GM21390 (cell line): ENCODE measurements around the gene SORD.
A peak's percentile ranks its signal among the peaks of the same experiment; 100 is the strongest.
"Not testable (repeated sequence)": the region's sequence is repeated elsewhere in the genome, so short reads cannot be mapped to it uniquely, and the experiment has no call there.

Experiments used
- ATAC-seq: cut with Tn5 transposase; IDR thresholded peaks from one replicate; pipeline ENCODE4 v1.9.1; 2021; ENCODE audit not compliant: unreplicated experiment

Gene SORD

GRCh38 chr15:45023659-45024225 is 747 bp downstream of the SORD start:
- ATAC-seq: no peak

DNA sequence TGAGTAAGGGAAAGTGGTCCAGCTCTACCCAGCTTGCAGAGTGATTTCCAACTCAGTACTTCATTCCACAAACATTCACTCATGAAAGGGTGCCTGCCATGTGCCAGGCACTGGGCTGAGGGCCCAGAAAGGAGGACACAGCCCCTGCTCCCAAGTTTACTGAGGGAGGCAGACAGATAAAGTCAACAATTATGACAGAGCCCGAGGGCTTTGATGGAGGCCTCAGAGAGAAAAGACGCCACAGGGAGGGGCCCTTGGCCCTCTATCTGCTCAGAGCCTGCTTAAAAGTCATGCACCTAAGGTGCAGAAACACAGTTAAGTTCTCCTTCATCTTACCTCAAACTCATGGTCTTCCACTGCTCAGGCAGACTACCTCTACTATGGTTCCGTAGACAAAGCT is 1.7 kb downstream of the SORD start:
- not testable (repeated sequence) for ATAC-seq

DNA sequence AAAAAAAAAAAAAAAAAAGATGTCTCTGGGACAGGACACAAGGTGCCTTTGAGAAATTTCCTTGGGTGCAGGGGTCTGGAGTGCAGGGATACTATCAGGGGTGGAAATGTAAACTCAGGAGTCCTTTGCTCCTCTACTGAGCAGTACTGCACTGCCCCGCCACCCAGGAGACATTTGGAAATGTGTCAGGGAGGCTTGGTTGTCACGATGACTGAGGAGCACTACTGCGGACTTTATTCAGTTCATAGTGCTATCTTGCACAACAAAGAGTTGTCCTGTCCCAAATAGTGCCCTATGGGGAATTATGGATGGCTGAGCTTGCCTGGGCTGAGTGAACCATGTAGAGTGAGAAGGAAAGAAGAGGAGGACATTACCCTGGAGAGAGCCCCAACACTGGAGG is 2.6 kb downstream of the SORD start:
- ATAC-seq: not testable (repeated sequence)

DNA sequence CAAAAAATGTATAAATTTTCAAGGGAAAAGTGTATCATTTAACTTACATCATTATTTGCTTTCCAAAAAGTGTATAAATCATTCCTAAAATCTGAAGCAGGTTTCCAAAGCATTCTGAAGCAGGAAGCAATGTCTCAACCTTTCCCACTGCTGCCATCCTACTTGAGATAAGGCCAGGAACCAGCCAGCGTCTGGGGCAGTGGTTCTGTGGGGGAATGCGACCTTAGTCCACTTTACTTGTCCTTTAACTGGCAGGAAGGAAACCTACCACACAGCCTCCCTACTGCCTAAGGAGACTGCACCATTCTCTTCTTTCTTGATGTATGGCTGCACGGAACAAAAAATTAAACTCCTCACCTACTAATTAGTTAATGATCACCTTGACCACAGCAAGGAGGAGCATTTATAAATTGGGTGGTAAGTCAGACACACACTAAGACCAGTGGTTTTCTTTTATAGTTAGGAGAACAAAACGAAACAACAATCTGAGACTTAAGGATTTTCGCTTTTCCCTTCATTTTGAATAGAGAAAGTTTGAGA is 3.7 kb downstream of the SORD start:
- no peak for ATAC-seq

DNA sequence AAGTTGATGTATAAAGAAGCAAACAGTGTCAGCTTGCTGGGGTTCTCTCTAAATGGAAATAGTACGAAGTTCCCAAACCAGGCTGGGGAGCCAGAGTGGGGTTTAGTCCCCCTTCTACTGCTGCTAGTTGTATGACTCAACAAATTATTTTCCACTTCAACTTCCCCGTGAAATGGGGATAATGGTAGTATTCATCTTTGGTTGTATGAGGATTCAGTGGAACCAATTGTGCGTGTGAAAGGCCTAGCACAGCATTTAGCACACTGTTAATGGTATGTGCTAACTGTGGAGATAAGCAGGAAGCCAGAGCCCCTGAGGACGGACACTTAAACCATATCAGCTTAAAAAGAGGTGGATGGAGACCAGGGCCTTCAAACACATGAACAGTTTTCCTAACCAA is 4.2 kb downstream of the SORD start:
- ATAC-seq: no peak

DNA sequence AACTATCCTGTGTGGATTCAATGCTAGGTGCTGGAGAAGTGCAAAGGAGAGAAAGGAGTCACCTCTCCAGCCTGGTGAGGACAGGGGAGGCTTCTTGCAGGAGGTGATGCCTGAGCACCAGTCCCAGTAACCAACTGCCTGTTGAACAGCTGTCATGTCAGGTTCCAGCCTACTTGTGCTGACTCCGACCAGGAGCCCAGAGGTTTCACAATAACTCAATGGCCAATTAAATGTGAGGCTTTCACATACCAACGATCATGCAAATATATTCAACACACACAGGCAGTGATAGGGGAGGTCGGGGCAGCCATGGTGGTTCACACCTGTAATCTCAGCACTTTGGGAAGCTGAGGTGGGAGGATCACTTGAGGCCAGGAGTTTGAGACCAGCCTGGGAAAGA is 7.7 kb downstream of the SORD start:
- no peak for ATAC-seq

GRCh38 chr15:45031522-45032028 is 8.6 kb downstream of the SORD start:
- not testable (repeated sequence) for ATAC-seq

- ATAC-seq: not testable (repeated sequence)
These were observed 9.5 kb downstream of the SORD start for GRCh38 chr15:45032501-45032900.

DNA sequence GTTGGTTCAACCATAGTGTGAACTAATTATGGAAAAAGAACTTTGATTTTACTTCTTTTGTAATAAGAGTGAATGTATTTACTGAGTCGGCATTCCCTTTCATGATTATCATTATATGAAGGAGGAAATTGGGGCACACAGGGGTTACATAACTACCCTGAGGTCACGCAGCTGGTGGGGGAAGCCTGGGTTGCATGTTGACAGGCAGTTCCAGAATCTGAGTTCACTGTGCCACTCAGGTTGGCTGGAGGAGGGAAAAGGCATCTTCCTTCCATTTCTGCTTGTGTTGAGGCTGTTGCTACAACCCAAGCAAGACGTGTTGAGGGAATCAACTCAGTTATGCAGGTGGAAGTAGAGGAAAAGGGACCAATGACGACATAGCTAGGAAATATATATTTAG is 11.1 kb downstream of the SORD start:
- not testable (repeated sequence) for ATAC-seq

DNA sequence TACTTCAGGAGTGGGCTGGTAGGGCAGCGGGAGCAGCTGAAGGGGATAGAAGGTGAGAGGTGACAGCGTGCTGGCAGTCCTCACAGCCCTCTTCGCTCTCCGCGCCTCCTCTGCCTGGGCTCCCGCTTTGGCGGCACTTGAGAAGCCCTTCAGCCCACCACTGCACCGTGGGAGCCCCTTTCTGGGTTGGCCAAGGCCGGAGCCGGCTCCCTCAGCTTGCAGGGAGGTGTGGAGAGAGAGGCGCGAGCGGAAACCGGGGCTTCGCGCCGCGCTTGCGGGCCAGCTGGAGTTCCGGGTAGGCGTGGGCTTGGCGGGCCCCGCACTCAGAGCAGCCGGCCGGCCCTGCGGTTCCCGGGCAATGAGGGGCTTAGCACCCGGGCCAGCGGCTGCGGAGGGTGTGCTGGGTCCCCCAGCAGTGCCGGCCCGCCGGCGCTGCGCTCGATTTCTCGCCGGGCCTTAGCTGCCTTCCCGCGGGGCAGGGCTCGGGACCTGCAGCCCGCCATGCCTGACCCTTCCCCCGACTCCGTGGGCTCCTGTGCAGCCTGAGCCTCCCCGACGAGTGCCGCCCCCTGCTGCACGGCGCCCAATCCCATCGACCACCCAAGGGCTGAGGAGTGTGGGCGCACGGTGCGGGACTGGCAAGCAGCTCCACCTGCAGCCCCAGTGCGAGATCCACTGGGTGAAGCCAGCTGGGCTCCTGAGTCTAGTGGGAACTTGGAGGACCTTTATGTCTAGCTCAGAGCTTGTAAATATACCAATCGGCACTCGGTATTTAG is 11.8 kb downstream of the SORD start:
- not testable (repeated sequence) for ATAC-seq

- ATAC-seq: not testable (repeated sequence)
These were observed 14.1 kb downstream of the SORD start for GRCh38 chr15:45036812-45037781.

DNA sequence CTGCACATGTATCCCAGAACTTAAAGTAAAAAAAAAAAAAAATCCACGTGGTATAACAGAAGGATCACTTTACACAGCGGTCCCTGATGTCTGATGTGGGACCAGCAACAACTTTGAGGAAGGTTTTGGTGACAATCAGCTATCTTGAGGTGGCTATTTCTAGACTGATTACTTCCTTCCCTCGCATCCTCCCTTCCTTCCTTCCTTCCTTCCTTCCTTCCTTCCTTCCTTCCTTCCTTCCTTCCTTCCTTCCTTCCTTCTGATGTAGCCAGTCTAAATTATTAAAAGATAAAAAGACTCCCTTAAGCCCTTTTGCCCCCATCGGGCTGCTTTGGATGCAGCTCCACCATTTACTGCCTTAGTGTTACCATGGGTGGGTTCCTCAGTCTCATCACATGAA is 14.9 kb downstream of the SORD start:
- ATAC-seq: no peak

DNA sequence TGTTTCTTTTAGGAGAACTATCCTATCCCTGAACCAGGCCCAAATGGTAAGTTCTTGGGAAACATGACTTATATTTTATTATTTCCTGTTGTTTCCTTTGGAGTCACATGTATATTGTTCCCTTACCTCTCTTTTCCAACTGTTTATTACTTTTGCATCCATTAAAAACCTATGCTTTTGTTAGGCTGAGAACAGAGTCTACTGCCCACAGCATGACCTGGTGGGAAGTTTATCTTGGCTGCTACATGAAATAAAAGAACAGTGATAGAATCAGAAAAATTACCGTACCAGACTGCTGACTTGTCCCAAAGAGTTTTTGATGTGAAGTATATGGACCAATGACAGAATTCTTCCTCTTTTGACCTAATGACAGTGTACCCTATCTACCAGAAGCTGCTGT is 17.4 kb downstream of the SORD start:
- ATAC-seq: not testable (repeated sequence)

GRCh38 chr15:45041538-45041937 is 18.5 kb downstream of the SORD start:
- ATAC-seq: not testable (repeated sequence)

GRCh38 chr15:45042859-45043258 is 19.9 kb downstream of the SORD start:
- not testable (repeated sequence) for ATAC-seq

GRCh38 chr15:45044270-45044669 is 21.3 kb downstream of the SORD start:
- not testable (repeated sequence) for ATAC-seq

DNA sequence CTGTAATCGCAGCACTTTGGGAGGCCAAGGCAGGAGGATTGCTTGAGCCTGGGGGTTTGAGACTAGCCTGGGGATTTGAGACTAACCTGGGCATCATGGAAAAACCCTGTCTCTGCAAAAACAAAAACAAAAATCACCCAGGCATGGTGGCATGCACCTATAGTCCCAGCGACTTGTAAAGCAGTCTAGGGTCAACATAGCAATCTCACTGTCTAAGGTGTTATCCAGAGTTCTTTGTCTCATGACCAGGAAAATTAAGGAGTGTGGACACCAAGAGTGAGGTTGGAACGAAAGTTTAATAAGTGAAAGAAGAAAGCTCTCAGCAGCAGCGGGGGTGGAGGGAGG is 25.4 kb downstream of the SORD start:
- not testable (repeated sequence) for ATAC-seq

DNA sequence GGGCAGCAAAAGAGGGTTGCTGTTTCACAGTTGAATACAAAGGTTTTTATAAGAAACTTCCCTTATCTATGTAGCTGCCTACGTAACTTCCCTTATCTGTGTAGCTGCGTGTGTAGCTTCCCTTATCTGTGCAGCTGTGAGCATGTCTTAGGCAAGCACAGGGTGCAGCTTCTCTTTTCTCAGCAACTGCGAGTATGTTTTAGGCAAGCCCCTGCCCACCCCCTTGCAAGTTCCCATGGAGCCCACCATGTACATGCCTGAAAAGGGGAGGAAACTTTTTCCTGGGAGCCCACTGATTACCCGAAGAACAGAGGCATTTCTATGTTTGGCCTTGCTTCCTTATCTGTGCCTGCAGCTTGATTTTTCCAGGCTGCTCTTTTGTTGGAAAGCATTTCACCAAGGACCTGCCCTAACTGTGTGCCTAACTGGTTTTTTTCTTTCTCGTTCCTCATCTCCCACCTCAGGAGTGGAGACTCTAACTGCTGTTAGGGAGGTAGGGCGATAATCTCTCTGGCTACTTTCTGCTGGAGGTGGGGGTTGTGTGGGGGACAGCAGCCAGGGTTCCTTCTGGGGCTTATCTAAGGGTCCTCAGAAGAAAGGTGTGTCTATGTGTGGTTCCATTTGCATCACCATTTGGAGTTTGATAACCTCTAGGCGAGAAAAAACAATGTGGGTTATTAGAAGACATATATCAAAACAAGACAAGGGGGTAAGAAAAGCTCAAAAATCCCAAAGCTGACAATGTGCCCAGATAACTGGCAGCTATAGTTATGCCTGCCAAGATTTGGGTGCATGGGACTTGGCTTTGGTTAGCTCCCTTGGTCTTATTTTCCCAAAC is 26.0 kb downstream of the SORD start:
- peak; percentile 54 for ATAC-seq

DNA sequence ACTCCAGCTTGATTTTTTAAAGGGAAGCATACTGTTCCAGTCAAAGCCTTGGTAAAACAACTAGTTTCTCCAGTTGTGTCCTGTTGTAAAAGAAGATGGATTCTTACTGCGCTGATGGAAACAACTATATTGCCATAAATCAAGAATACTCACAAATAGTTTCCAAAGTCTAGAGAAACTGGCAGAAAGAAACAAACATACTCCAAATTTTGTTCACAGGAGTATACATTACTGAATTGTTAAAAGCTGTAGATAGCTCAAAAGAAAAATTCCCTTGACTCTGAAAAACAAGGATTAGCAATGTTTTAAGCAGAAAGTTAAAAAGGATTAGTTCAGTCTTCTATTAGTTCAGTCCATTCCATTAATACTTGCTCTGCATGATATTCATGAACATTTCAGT is 27.6 kb downstream of the SORD start:
- no peak for ATAC-seq

DNA sequence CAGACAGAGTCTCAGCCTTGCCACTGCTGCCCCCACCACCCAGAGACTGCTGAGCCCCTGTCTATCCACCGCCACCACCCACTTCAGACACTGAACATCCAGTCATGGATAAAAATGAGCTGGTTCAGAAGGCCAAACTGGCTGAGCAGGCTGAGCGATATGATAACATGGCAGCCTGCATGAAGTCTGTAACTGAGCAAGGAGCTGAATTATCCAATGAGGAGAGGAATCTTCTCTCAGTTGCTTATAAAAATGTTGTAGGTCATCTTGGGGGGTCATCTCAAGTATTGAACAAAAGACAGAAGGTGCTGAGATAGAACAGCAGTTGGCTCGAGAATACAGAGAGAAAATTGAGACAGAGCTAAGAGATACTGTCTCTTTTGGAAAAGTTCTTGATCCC is 29.7 kb downstream of the SORD start:
- ATAC-seq: not testable (repeated sequence)
